ENCODE data around the gene TSPAN18.

TSPAN18 gene

GRCh38 chr11:44876194-44876723 is 149.5 kb downstream of the TSPAN18 start:
- DNase-seq, result no peak

GRCh38 chr11:44876906-44877305 is 150.1 kb downstream of the TSPAN18 start:
- no peak for DNase-seq

- DNase-seq, result no peak
These were observed 151.1 kb downstream of the TSPAN18 start for GRCh38 chr11:44877571-44878497.

- no peak for DNase-seq
These were observed 151.9 kb downstream of the TSPAN18 start for GRCh38 chr11:44878711-44879110.

- DNase-seq, result no peak
These were observed 152.7 kb downstream of the TSPAN18 start for GRCh38 chr11:44879432-44879831.

GRCh38 chr11:44880511-44880910 is 153.7 kb downstream of the TSPAN18 start:
- DNase-seq, result no peak

GRCh38 chr11:44880953-44881352 is 154.2 kb downstream of the TSPAN18 start:
- no peak for DNase-seq

GRCh38 chr11:44883277-44883676 is 156.5 kb downstream of the TSPAN18 start:
- no peak for DNase-seq

GRCh38 chr11:44884056-44884455 is 157.3 kb downstream of the TSPAN18 start:
- DNase-seq, result no peak

- no peak for DNase-seq
These were observed 158.5 kb downstream of the TSPAN18 start for GRCh38 chr11:44885065-44885810.

- DNase-seq, result no peak
These were observed 159.4 kb downstream of the TSPAN18 start for GRCh38 chr11:44885919-44886789.

- DNase-seq, result peak; percentile 41
These were observed 160.0 kb downstream of the TSPAN18 start for GRCh38 chr11:44886790-44887140.

- no peak for DNase-seq
These were observed 160.9 kb downstream of the TSPAN18 start for GRCh38 chr11:44887636-44888035.

GRCh38 chr11:44889266-44889665 is 162.5 kb downstream of the TSPAN18 start:
- peak; percentile 78 for DNase-seq

GRCh38 chr11:44892843-44893242 is 166.1 kb downstream of the TSPAN18 start:
- no peak for DNase-seq

- peak; percentile 98 for DNase-seq
These were observed 166.6 kb downstream of the TSPAN18 start for GRCh38 chr11:44893308-44893822.

- DNase-seq, result peak; percentile 94
These were observed 167.3 kb downstream of the TSPAN18 start for GRCh38 chr11:44893846-44894617.

- DNase-seq, result peak; percentile 49
These were observed 173.2 kb downstream of the TSPAN18 start for GRCh38 chr11:44899959-44900358.

GRCh38 chr11:44901120-44901633 is 174.4 kb downstream of the TSPAN18 start:
- DNase-seq, result no peak

- no peak for DNase-seq
These were observed 175.0 kb downstream of the TSPAN18 start for GRCh38 chr11:44901786-44902185.

GRCh38 chr11:44903035-44903434 is 176.3 kb downstream of the TSPAN18 start:
- no peak for DNase-seq

Data from NCI-H446 treated with DMSO at 0.1 percent for 48 hours (cell line).